ENCODE data around the gene ATP2B2.

DNA sequence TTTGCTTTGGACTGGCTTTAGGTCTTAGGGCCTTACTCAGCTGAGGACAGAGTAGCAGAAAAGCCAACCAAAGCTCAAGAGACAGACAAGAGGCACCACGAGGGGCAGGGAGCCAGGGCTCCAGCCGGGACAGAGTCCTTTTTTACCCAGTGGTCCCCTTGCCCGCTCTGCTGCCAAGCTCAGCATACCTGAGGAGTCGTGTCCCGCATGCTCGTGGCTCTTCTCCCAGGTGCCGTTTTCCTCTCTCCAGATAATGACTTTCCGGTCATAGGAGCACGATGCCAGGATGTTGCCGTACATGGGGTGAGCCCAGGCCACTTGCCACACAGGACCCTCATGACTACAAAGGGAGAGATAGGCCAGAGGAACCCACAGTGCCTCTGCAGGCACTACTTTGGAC, 193.0 kb downstream of the ATP2B2 start:
- TF ChIP-seq ZNF274 (IDR thresholded peaks at IDR 0.05; ENCODE audit: low read depth, low read length) (no peak), YY1 (IDR thresholded peaks at IDR 0.05; ENCODE audit: insufficient read depth, insufficient read length) (no peak), SUZ12 (IDR thresholded peaks at IDR 0.05; ENCODE audit: extremely low read depth, insufficient read depth, insufficient read length) (no peak)
